NCI-H128 (cell line): ENCODE results near the gene PF4V1.
"Not testable (repeated sequence)": the region's sequence is repeated elsewhere in the genome, so short reads cannot be mapped to it uniquely, and the experiment has no call there.

ENCODE experiments used
- DNase-seq: peaks from one replicate; lab custom pipeline; 2025; ENCODE audit not compliant: unreplicated experiment; lab: John Stamatoyannopoulos, UW

The PF4V1 gene

GRCh38 chr4:73869130-73870055 is 16.3 kb downstream of the PF4V1 start, which contains the start of gene CXCL1:
Gene CXCL1, plus strand, starts transcription at chr4:73869393. Its CDS starts 78 bp downstream, at chr4:73869471.
- DNase-seq = no peak

- DNase-seq = no peak
Measured at GRCh38 chr4:73870260-73870659, 17.2 kb downstream of the PF4V1 start.

DNA sequence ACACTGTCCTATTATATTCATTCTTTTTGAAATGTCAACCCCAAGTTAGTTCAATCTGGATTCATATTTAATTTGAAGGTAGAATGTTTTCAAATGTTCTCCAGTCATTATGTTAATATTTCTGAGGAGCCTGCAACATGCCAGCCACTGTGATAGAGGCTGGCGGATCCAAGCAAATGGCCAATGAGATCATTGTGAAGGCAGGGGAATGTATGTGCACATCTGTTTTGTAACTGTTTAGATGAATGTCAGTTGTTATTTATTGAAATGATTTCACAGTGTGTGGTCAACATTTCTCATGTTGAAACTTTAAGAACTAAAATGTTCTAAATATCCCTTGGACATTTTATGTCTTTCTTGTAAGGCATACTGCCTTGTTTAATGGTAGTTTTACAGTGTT is 17.7 kb downstream of the PF4V1 start:
- no peak for DNase-seq

GRCh38 chr4:73871511-73872310 is 18.6 kb downstream of the PF4V1 start:
- no peak for DNase-seq

DNA sequence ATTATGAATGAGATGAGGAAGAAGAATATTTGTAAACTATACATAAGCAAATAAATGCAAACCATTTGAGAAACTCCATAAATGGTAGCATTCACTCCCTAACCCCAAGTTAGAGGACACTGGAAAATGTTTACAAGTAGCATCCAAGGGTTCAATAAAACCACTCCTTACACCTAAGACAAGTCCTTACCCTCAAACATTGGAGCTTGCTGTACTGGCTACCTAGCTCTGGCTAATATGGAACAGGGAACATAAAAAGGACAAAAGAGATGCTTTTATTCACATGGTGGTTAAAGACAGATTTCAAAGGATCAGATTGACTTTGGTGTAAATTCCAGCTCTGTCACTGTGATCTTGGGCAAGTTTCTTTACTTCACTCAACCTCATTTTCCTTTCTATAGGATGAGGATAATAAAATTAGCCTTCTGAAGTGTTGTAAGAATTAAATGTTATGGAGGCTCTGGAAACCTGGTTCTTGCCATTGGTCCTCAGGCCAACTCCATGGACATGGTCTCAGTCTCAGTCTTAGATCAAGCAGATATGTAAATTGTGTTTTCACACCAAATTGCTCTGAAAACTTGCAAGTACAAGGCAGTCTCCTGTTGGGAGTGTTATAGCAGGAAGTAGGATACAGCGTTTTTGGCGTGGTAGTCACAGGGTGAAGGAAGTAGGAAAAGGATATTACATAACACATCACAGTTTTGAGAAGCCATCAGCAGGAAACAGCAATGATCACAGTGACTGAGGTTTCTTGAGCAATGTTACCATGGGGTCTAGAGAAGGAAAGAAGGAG is 19.4 kb downstream of the PF4V1 start:
- no peak for DNase-seq

DNA sequence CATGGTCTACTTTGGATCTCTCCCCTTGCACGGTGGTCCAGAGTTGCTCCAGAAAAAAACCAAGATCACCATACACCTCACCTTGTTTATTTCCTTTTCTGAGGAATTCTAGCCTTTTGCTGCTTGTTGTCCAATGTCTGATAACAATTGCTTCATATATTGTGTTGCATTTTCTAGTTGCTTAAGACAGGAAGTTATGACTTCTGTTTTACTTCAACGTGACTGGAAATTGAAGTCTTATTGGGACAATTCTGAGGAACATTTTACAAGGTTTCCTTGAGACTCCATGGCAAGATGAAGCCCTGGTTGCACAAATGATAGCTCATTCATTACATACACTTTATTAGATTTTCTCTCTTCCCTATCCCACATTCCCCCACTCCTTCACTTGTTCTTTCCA is 21.3 kb downstream of the PF4V1 start:
- DNase-seq = no peak

DNA sequence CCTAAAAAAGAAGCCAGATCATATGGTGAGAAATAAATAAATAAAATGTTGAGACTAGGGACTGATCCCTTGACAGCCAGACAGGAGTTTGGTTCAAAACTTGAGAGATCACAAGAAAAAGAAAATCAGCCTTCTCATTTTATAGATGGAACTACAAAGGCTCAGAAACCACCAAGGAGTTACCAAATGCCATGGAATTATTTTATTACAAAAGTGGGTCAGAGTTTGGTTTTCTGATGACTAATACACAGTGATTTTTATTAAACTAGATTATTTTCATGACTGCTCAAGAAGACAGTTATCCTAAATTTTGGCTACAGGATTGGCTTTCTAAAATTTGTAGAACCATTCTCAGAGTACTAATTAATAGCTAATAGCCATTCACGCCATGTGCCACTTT is 22.3 kb downstream of the PF4V1 start:
- no peak for DNase-seq

DNA sequence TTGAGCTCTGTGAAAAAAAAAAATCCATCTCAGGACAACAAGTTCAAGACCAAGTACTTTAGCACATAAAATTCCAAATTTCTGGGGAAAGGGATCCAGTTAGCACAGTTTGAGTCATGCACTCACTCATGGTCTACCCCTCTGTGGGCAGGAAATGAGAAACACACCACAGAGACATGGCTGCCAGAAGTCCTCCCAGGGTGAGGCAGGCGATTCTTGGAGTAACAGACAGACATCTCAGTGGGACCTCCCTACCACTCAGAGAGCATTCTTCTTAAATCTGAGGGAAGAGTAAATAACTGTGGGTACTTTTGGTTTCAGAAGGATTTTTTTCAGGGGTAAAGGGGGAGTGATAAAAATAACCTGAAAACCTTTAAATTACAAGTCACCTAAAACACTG is 30.2 kb downstream of the PF4V1 start:
- DNase-seq = no peak

- no peak for DNase-seq
Measured at GRCh38 chr4:73885574-73886267, 32.6 kb downstream of the PF4V1 start.

DNA sequence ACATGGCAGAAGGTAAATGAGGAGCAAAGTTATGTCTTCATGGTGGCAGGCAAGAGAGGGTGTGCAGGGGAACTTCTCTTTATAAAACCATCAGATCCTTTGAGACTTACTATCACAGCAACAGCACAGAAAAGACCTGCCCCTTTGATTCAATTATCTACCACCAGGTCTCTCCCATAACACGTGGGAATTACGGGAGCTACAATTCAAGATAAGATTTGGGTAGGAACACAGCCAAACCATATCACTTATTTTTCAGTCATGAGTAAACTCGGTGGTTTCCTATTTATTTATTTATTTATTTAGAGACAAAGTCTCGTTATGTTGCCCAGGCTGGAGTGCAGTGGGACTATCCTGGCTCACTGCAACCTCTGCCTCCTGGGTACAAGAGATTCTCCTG is 38.2 kb downstream of the PF4V1 start:
- DNase-seq = no peak

DNA sequence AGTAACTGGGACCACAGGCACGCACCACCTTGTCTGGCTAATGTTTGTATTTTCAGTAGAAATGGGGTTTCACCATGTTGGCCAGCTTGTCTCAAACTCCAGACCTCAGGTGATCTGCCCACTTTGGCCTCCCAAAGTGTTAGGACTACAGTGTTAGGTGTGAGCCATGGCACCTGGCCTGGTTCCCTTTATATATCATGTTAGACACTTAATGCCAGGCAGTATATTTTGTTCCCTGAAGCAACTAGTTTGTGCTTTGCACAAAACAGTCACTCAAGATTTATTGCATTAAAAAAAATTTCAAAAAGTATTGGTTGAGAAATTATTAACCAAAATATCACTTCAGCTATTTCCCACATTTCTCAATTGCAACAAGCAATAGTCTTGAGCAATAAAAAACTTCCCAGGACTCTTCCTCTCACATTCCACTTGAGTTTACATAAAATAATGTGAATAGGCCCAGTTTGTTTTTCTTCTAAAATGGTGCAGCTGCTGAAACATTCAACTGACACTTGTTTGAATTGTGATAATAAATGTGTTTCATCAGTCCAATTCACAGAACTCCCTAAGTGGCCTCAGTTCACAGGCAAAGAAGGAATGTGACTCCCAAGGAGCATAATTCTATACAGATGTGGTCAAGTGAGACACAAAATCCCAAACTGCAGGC is 38.8 kb downstream of the PF4V1 start:
- no peak for DNase-seq

DNA sequence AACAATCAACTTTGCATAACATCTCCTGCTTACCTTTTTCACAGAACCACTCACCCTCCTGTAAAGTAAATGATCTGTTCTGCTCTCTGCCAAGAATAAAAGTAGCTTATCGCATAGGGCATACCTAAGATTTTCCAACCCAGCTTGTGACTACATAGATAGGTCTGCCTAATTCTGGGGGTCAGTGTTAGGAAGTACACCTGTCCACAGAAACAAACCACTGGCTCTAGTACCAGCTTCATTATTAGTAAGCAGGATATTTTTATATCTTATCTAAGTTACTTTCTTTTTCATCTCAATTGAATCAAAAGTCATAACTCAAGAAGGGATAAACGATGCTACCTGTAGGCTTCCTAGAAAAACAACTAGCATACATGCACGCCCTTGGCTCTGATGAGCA is 39.9 kb downstream of the PF4V1 start:
- DNase-seq = no peak

- no peak for DNase-seq
Measured at GRCh38 chr4:73894001-73894400, 40.9 kb downstream of the PF4V1 start.

GRCh38 chr4:73895201-73896175 is 42.4 kb downstream of the PF4V1 start:
- no peak for DNase-seq

- no peak for DNase-seq
Measured at GRCh38 chr4:73896416-73896815, 43.3 kb downstream of the PF4V1 start.

DNA sequence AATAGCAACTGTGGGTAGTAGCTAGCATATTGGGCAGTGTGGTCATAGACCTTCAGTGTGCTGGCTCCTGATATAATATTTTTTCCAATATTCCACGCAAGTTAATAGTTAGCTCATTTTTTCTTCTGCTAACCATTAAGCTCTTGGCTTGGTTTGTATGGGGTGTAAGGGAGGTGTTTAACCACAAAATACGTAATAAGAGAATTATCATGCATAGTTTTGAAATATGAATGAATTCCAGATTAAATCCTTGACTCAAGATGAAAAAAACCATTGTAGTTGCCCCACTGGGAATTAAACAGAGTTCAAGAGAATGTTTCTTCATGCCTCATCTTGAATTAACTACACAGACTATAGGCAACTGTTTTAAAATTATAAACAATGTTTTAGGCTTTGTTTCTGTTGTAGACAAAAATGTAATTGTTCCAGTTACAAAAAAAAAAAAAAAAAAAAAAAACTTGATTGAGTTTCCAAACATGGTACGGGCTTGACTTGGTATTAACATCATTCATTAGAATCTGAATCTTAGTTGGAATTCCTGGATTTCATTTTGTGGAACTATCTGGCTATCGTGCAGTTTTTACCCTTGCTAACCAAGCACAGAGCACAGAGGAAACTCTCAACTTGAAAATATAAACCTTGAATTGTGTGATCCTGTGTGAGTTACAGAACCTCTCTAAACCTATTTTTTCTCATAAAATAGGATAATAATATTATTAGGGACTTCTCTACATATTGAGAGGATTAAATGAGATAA is 44.5 kb downstream of the PF4V1 start:
- no peak for DNase-seq

GRCh38 chr4:73899338-73899737 is 46.2 kb downstream of the PF4V1 start:
- DNase-seq = not testable (repeated sequence)

- DNase-seq = no peak
Measured at GRCh38 chr4:73901031-73901430, 47.9 kb downstream of the PF4V1 start.
